HG02884 (cell line): ENCODE data around the gene TMEM238L.

ENCODE experiments used
- ATAC-seq: cut with Tn5 transposase; IDR thresholded peaks from one replicate; pipeline ENCODE4 v1.9.1; 2021; ENCODE audit warnings: mild to moderate bottlenecking, moderate library complexity; ENCODE audit not compliant: unreplicated experiment

The TMEM238L gene

GRCh38 chr17:10805911-10806310 is 2.0 kb upstream of the TMEM238L start:
- no peak for ATAC-seq

- no peak for ATAC-seq
Observed at GRCh38 chr17:10804546-10804945, 647 bp upstream of the TMEM238L start.

GRCh38 chr17:10803350-10803749 is 549 bp downstream of the TMEM238L start:
- ATAC-seq: no peak

- ATAC-seq: no peak
Observed at GRCh38 chr17:10802496-10803284, 1.2 kb downstream of the TMEM238L start.

- ATAC-seq: no peak
Observed at GRCh38 chr17:10799407-10799806, 4.5 kb downstream of the TMEM238L start.

- no peak for ATAC-seq
Observed at GRCh38 chr17:10798910-10799309, 5.0 kb downstream of the TMEM238L start.

- no peak for ATAC-seq
Observed at GRCh38 chr17:10798332-10798749, 5.6 kb downstream of the TMEM238L start.

GRCh38 chr17:10797476-10798328 is 6.2 kb downstream of the TMEM238L start:
- ATAC-seq: no peak

- no peak for ATAC-seq
Observed at GRCh38 chr17:10793816-10794215, 10.1 kb downstream of the TMEM238L start.

GRCh38 chr17:10793256-10793655 is 10.6 kb downstream of the TMEM238L start:
- ATAC-seq: no peak

- no peak for ATAC-seq
Observed at GRCh38 chr17:10792151-10792550, 11.7 kb downstream of the TMEM238L start.

GRCh38 chr17:10790491-10791401 is 13.2 kb downstream of the TMEM238L start:
- no peak for ATAC-seq

GRCh38 chr17:10789694-10790271 is 14.1 kb downstream of the TMEM238L start:
- ATAC-seq: no peak

- ATAC-seq: no peak
Observed at GRCh38 chr17:10787306-10788045, 16.4 kb downstream of the TMEM238L start.

GRCh38 chr17:10785295-10785694 is 18.6 kb downstream of the TMEM238L start:
- no peak for ATAC-seq

- no peak for ATAC-seq
Observed at GRCh38 chr17:10779609-10780008, 24.3 kb downstream of the TMEM238L start.

GRCh38 chr17:10777890-10778289 is 26.0 kb downstream of the TMEM238L start:
- no peak for ATAC-seq

GRCh38 chr17:10777131-10777807 is 26.6 kb downstream of the TMEM238L start:
- ATAC-seq: no peak

GRCh38 chr17:10776381-10776780 is 27.5 kb downstream of the TMEM238L start:
- no peak for ATAC-seq
